ENCODE measurements around the gene EYS.

- TF ChIP-seq EZH2 (IDR thresholded peaks at IDR 0.05) (no peak), POLR2AphosphoS5 (IDR thresholded peaks at IDR 0.05; ENCODE audit: borderline replicate concordance, low read depth, low read length) (no peak)
Measured at GRCh38 chr6:63817492-63818050, 1889.5 kb downstream of the EYS start.

Measured in SK-N-MC (cell line).